HL-60 (cell line): ENCODE measurements around the gene ACCSL.

Source experiments
- CTCF ChIP-seq: IDR thresholded peaks from one replicate; pipeline ENCODE4 v1.5.1; 2011; ENCODE audit warnings: low read length, control low read depth, inconsistent platforms; ENCODE audit not compliant: insufficient read depth
- GABPA ChIP-seq: IDR thresholded peaks from 2 replicates; pipeline ENCODE4 v1.6.1; 2012; ENCODE audit warnings: low read depth
- POLR2AphosphoS5 ChIP-seq: IDR thresholded peaks from 2 replicates; pipeline ENCODE4 v1.6.1; 2012; ENCODE audit warnings: low read depth
- REST ChIP-seq: IDR thresholded peaks from 2 replicates; pipeline ENCODE4 v1.6.1; 2012; ENCODE audit warnings: low read depth; ENCODE audit not compliant: insufficient replicate concordance

- no peak for TF ChIP-seq POLR2AphosphoS5
- no peak for TF ChIP-seq GABPA
- no peak for TF ChIP-seq CTCF
- no peak for TF ChIP-seq REST
Measured at GRCh38 chr11:43998308-43998707, 49.5 kb upstream of the ACCSL start.
